ENCODE data around the gene CACNA2D1. TPM values are rescaled to one million over a fixed set of nuclear protein-coding genes. Genes with fewer than 3 reads are reported as not detected.

Gene CACNA2D1
- total RNA-seq, 1 experiment from 2014 or later: 0.77 TPM

DNA sequence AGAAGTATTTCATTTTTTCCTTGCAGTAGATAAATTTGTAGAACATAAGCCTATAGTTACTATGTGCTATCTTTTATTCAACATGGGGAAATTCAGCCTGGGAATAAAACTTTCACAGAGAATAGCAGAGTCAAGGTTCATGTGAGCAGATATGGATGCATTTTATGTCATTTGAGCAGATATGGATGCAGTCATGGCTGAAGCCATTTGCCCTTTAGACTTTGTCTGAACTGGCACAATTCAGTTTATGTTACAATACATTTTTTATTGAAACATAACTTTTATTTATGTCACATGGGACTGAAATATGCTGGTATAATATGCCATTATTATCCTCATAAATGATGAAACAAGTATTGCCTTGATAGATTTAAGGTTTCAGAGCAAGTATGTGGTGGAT lies 231.1 kb downstream of the CACNA2D1 start:
- Histone ChIP-seq H3K27me3 (ENCODE audit: low read length) (peaks cover 27% of the 10 kb centered on the region), H3K79me2 (ENCODE audit: low read length) (no peaks in the 10 kb centered on the region), H3K4me2 (ENCODE audit: low read length) (no peak overlapping the region), H3K4me3 (ENCODE audit: low read length) (no peak overlapping the region), H3K4me1 (ENCODE audit: insufficient read depth, low read length) (no peaks in the 10 kb centered on the region), H3K27ac (ENCODE audit: low read length) (no peak overlapping the region), H3K9ac (ENCODE audit: low read length) (no peak overlapping the region), H3F3A (ENCODE audit: low read length, unreplicated experiment) (no peaks in the 10 kb centered on the region), H3K9me2 (replicated peaks; ENCODE audit: low read length) (no peaks in the 10 kb centered on the region), H3K36me3 (ENCODE audit: low read depth, low read length) (no peaks in the 10 kb centered on the region), H2AFZ (ENCODE audit: low read length) (no peak overlapping the region), H4K20me1 (ENCODE audit: low read length) (no peaks in the 10 kb centered on the region), H3K9me3 (ENCODE audit: low read length) (no peaks in the 10 kb centered on the region)
- intact Hi-C loops (cut with micrococcal nuclease): no loop called here
- TF ChIP-seq, protein P1, sequence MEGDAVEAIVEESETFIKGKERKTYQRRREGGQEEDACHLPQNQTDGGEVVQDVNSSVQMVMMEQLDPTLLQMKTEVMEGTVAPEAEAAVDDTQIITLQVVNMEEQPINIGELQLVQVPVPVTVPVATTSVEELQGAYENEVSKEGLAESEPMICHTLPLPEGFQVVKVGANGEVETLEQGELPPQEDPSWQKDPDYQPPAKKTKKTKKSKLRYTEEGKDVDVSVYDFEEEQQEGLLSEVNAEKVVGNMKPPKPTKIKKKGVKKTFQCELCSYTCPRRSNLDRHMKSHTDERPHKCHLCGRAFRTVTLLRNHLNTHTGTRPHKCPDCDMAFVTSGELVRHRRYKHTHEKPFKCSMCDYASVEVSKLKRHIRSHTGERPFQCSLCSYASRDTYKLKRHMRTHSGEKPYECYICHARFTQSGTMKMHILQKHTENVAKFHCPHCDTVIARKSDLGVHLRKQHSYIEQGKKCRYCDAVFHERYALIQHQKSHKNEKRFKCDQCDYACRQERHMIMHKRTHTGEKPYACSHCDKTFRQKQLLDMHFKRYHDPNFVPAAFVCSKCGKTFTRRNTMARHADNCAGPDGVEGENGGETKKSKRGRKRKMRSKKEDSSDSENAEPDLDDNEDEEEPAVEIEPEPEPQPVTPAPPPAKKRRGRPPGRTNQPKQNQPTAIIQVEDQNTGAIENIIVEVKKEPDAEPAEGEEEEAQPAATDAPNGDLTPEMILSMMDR (conservative IDR thresholded peaks at IDR 0.05; ENCODE audit: low read depth, low read length): no peak
- TF ChIP-seq EZH2phosphoT487 (IDR thresholded peaks at IDR 0.05; ENCODE audit: borderline replicate concordance, low read length) (no peak), EZH2 (IDR thresholded peaks at IDR 0.05; ENCODE audit: low read length, unreplicated experiment) (no peak)
- no peak for ATAC-seq
- ChIA-PET POLR2A (ENCODE audit: unreplicated experiment) (no interaction called here), CTCF (no interaction called here)
- no peak for DNase-seq
- no TSS peak for BruUV-seq (replicated peaks)

DNA sequence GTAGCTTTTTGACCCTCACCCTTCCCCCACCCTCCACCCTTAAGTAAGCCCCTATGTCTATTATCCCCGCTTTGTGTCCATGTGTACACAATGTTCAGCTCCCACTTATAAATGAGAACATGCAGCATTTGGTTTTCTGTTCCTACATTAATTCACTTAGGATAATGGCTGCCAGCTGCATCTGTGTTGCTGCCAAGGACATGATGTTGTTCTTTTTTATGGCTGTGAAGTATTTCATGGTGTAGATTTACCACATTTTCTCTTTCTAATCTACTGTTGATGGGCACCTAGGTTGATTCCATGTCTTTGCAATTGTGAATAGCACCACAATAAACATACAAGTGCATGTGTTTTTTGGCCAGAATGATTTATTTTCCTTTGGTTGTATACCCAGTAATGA lies 232.2 kb downstream of the CACNA2D1 start:
- H3K9me3 ChIP-seq (ENCODE audit: low read length): no peaks in the 10 kb centered on the region
- POLR2A ChIA-PET (ENCODE audit: unreplicated experiment): no interaction called here
- no peaks in the 10 kb centered on the region for H4K20me1 ChIP-seq (ENCODE audit: low read length)
- DNase-seq (no peak), ATAC-seq (no peak)
- intact Hi-C loops (cut with micrococcal nuclease): no loop called here
- H3K27me3 ChIP-seq (ENCODE audit: low read length): peaks cover 31% of the 10 kb centered on the region
- no peak overlapping the region for H2AFZ ChIP-seq (ENCODE audit: low read length)
- H3K36me3 ChIP-seq (ENCODE audit: low read depth, low read length): no peaks in the 10 kb centered on the region
- no peak overlapping the region for H3K4me2 ChIP-seq (ENCODE audit: low read length)
- TF ChIP-seq, protein P1 (conservative IDR thresholded peaks at IDR 0.05; ENCODE audit: low read depth, low read length): no peak
- TF ChIP-seq EZH2 (IDR thresholded peaks at IDR 0.05; ENCODE audit: low read length, unreplicated experiment): no peak
- TF ChIP-seq EZH2phosphoT487 (IDR thresholded peaks at IDR 0.05; ENCODE audit: borderline replicate concordance, low read length): no peak
- H3K4me1 ChIP-seq (ENCODE audit: insufficient read depth, low read length): no peaks in the 10 kb centered on the region
- CTCF ChIA-PET: interaction anchor here (0.6 kb wide), 1 partner anchor 50 kb away, joined by 3 read pairs; no protein-coding TSS in a partner anchor
- BruUV-seq (replicated peaks): no TSS peak
- no peak overlapping the region for H3K27ac ChIP-seq (ENCODE audit: low read length)
- no peaks in the 10 kb centered on the region for H3F3A ChIP-seq (ENCODE audit: low read length, unreplicated experiment)
- H3K79me2 ChIP-seq (ENCODE audit: low read length): no peaks in the 10 kb centered on the region
- no peak overlapping the region for H3K4me3 ChIP-seq (ENCODE audit: low read length)
- no peaks in the 10 kb centered on the region for H3K9me2 ChIP-seq (replicated peaks; ENCODE audit: low read length)
- no peak overlapping the region for H3K9ac ChIP-seq (ENCODE audit: low read length)

DNA sequence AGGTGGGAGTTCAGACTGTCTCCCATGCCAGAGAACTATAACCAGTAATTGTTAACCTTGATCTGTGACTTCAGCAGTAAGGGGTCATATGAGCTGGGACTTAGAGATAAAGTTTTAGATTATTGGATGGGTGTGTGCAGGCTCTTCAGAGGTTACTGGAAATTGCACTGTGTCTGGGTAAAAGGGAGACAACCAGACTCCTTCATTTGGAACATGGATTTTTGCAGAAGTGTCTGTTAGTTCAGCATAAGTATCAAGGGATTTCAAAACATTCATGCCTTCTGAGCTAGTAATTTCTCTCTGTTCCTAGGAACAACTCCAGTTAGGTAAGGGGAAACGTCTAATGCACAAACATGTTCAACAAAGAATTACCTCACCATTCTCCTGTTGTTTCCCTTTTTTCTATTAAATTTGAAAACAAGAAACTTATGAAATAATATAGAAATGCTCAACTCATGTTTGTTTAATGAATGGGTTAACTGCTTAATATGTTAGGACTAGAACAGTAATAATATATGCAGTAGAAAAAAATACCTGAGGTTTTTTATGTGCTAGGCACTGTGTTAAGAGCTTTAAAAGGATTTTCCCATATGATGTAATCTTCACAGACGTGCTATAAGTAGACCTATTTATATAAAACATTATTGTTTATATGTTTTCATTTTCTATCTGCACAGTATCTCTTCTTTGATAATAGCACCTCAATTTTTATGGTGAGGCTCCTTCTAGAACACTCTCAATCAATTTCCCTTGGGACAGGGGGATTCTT lies 233.0 kb downstream of the CACNA2D1 start:
- POLR2A ChIA-PET (ENCODE audit: unreplicated experiment): no interaction called here
- Histone ChIP-seq H3K4me3 (ENCODE audit: low read length) (no peak overlapping the region), H4K20me1 (ENCODE audit: low read length) (no peaks in the 10 kb centered on the region), H3F3A (ENCODE audit: low read length, unreplicated experiment) (no peaks in the 10 kb centered on the region), H3K79me2 (ENCODE audit: low read length) (no peaks in the 10 kb centered on the region), H3K27ac (ENCODE audit: low read length) (no peak overlapping the region), H3K4me2 (ENCODE audit: low read length) (no peak overlapping the region), H3K4me1 (ENCODE audit: insufficient read depth, low read length) (no peaks in the 10 kb centered on the region), H3K9ac (ENCODE audit: low read length) (no peak overlapping the region), H2AFZ (ENCODE audit: low read length) (no peak overlapping the region), H3K27me3 (ENCODE audit: low read length) (peaks cover 31% of the 10 kb centered on the region), H3K9me2 (replicated peaks; ENCODE audit: low read length) (no peaks in the 10 kb centered on the region), H3K9me3 (ENCODE audit: low read length) (no peaks in the 10 kb centered on the region), H3K36me3 (ENCODE audit: low read depth, low read length) (no peaks in the 10 kb centered on the region)
- intact Hi-C loops (cut with micrococcal nuclease): no loop called here
- BruUV-seq (replicated peaks): no TSS peak
- DNase-seq: no peak
- CTCF ChIA-PET: interaction anchor here (0.6 kb wide), 1 partner anchor 49 kb away, joined by 3 read pairs; no protein-coding TSS in a partner anchor
- TF ChIP-seq EZH2 (IDR thresholded peaks at IDR 0.05; ENCODE audit: low read length, unreplicated experiment): no peak
- TF ChIP-seq, protein P1 (conservative IDR thresholded peaks at IDR 0.05; ENCODE audit: low read depth, low read length): no peak
- no peak for TF ChIP-seq EZH2phosphoT487 (IDR thresholded peaks at IDR 0.05; ENCODE audit: borderline replicate concordance, low read length)
- no peak for ATAC-seq

Measured in PC-3 (cell line).